Subcutaneous abdominal adipose tissue (tissue), 5 donors: ENCODE measurements around the gene EFNA3.

Experiments used
- H3K27ac ChIP-seq: one replicate; pipeline ENCODE4 v1.7.0; 2013; ENCODE audit warnings: low read depth, mild to moderate bottlenecking, inconsistent platforms, low read length, moderate library complexity
- H3K27me3 ChIP-seq, 5 donors: one replicate each; pipeline ENCODE4 v1.7.0; 2013; ENCODE audit warnings: low read length in 5 of 5, inconsistent platforms in 1 of 5; ENCODE audit not compliant: control insufficient read depth in 5 of 5, insufficient read depth in 4 of 5
- H3K36me3 ChIP-seq, 5 donors: one replicate each; pipeline ENCODE4 v1.7.0; 2013; ENCODE audit warnings: low read length in 5 of 5; ENCODE audit not compliant: control insufficient read depth in 5 of 5, insufficient read depth in 5 of 5
- H3K4me1 ChIP-seq, 5 donors: one replicate each; pipeline ENCODE4 v1.7.0; 2013; ENCODE audit warnings: low read length in 5 of 5, mild to moderate bottlenecking in 3 of 5, moderate library complexity in 1 of 5; ENCODE audit not compliant: control insufficient read depth in 5 of 5, insufficient read depth in 5 of 5
- H3K4me3 ChIP-seq, 5 donors: one replicate each; pipeline ENCODE4 v1.7.0; 2013; ENCODE audit warnings: low read length in 5 of 5, low read depth in 1 of 5
- H3K9ac ChIP-seq, 5 donors: one replicate each; pipeline ENCODE4 v1.7.0; 2013; ENCODE audit warnings: low read length in 5 of 5, mild to moderate bottlenecking in 4 of 5, moderate library complexity in 3 of 5
- H3K9me3 ChIP-seq, 5 donors: one replicate each; pipeline ENCODE4 v1.7.0; 2013; ENCODE audit warnings: low read length in 5 of 5; ENCODE audit not compliant: control insufficient read depth in 5 of 5
- donor health status: healthy.
- donor health status: healthy.
- donor health status: healthy.
- donor health status: healthy.
- donor health status: healthy.

Gene EFNA3

GRCh38 chr1:155093911-155094621, 15.4 kb downstream of the EFNA3 start:
- H3K9me3 ChIP-seq = no peaks in the 10 kb centered on the region
- H3K36me3 ChIP-seq = no peaks in the 10 kb centered on the region
- no peaks in the 10 kb centered on the region for H3K27me3 ChIP-seq
- H3K9ac ChIP-seq = peak overlapping the region in 2 of 5 donors; percentile 26 to 43
- H3K4me3 ChIP-seq = peak overlapping the region in 2 of 5 donors; percentile 11 to 18
- peak overlapping the region; percentile 6 for H3K27ac ChIP-seq
- peaks cover 10 to 27% (median 19%) of the 10 kb centered on the region in 5 donors for H3K4me1 ChIP-seq

- no peak overlapping the region for H3K9ac ChIP-seq
- H3K4me3 ChIP-seq = no peak overlapping the region
- peak overlapping the region; percentile 6 for H3K27ac ChIP-seq
These were observed 15.9 kb downstream of the EFNA3 start for GRCh38 chr1:155094622-155094948.

DNA sequence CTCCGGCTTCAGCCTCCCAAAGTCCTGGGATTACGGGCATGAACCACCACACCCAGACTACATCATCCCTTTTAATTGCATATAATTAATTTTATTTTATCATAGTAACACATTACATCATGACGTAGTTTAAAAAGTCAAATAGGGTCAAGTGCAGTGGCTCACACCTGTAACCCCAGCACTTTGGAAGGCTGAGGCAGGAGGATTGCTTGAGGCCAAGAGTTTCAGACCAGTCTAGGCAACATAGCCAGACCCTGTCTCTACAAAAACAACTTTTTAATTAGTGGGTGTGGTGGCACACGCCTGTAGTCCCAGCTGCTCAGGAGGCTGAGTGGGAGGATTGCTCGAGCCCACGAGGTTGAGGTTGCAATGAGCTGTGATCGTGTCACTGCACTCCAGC, 20.7 kb downstream of the EFNA3 start:
- H3K9ac ChIP-seq = no peak overlapping the region
- H3K9me3 ChIP-seq = no peaks in the 10 kb centered on the region
- H3K36me3 ChIP-seq = no peaks in the 10 kb centered on the region
- no peak overlapping the region for H3K4me3 ChIP-seq
- H3K27ac ChIP-seq = no peak overlapping the region
- H3K4me1 ChIP-seq = peaks cover 0 to 14% (median 9%) of the 10 kb centered on the region in 5 donors
- no peaks in the 10 kb centered on the region for H3K27me3 ChIP-seq

More at GRCh38 chr1:155094622-155094948, 15.9 kb downstream of the EFNA3 start:
- no peaks in the 10 kb centered on the region for H3K9me3 ChIP-seq
- H3K27me3 ChIP-seq = no peaks in the 10 kb centered on the region
- H3K36me3 ChIP-seq = no peaks in the 10 kb centered on the region
- peaks cover 10 to 27% (median 19%) of the 10 kb centered on the region in 5 donors for H3K4me1 ChIP-seq

DNA sequence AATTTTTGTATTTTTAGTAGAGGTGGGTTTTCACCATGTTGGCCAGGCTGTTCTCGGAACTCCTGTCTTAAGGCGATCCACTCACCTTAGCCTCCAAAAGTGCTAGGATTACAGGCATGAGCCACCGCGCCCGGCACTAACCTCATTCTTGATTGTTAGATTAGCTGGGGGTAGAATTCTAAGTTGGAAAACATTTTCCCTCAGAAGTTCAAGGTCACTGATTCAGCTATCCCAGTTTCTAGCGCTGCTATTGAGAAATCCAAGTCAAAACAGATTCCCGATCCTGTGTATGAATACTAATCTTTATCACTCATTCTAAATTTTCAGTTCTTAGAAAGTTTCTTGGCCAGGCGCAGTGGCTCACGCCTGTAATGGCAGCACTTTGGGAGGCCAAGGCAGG, 24.7 kb downstream of the EFNA3 start:
- no peaks in the 10 kb centered on the region for H3K36me3 ChIP-seq
- no peak overlapping the region for H3K27ac ChIP-seq
- H3K9me3 ChIP-seq = no peaks in the 10 kb centered on the region
- H3K9ac ChIP-seq = no peak overlapping the region
- H3K4me1 ChIP-seq = peaks cover 7 to 23% (median 20%) of the 10 kb centered on the region in 5 donors
- no peak overlapping the region for H3K4me3 ChIP-seq
- H3K27me3 ChIP-seq = no peaks in the 10 kb centered on the region

DNA sequence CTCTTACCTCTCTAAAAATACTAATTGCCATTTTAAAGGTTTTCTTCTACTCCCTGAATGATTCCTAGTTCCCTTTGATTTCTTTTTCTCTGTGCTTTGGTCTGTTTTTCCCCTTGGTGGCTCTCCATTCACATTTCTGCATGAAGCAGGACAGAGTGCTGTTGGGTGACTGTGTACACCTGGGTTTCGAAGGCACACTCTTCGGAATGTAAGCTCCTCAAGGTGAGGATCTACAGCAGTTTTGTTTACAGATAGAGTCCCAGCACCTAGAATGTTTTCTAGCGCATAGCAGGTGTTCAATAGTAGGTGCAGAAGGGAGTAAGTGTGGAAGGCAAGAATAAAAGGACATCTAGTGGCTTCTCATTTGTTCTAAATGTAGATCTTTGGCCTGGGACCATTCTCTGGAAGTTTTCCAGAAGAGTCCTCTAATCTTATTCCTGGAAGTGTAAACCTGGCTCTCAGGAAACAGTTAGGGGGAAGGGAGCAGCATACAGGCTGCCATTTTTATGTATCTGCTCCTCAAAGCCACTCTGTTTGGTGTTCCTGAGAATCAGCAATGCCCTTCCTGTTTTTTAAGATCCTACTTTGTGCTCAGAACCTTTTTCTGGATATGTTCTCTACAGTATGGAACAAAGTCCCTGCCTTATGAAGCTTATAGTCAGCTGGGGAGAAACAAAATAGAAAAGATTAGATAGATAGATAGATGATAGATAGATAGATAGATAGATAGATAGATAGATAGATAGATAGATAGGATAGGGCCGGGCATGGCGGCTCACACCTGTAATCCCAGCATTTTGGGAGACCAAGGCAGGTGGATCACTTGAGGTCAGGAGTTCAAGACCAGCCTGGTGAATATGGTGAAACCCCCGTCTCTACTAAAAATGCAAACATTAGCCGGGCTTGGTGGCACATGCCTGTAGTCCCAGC, 26.2 kb downstream of the EFNA3 start:
- H3K27ac ChIP-seq = peak overlapping the region; percentile 57
- H3K9me3 ChIP-seq = no peaks in the 10 kb centered on the region
- H3K27me3 ChIP-seq = no peaks in the 10 kb centered on the region
- peaks cover 7 to 23% (median 20%) of the 10 kb centered on the region in 5 donors for H3K4me1 ChIP-seq
- H3K4me3 ChIP-seq = peak overlapping the region in 1 of 5 donors; percentile 7
- H3K36me3 ChIP-seq = no peaks in the 10 kb centered on the region
- H3K9ac ChIP-seq = no peak overlapping the region

- Histone ChIP-seq H3K27me3 (no peaks in the 10 kb centered on the region), H3K4me3 (peak overlapping the region in 2 of 5 donors; percentile 7 to 26), H3K4me1 (peaks cover 7 to 23% (median 20%) of the 10 kb centered on the region in 5 donors), H3K27ac (peak overlapping the region; percentile 51), H3K9me3 (no peaks in the 10 kb centered on the region), H3K36me3 (no peaks in the 10 kb centered on the region), H3K9ac (no peak overlapping the region)
These were observed 27.0 kb downstream of the EFNA3 start for GRCh38 chr1:155105604-155106011.

DNA sequence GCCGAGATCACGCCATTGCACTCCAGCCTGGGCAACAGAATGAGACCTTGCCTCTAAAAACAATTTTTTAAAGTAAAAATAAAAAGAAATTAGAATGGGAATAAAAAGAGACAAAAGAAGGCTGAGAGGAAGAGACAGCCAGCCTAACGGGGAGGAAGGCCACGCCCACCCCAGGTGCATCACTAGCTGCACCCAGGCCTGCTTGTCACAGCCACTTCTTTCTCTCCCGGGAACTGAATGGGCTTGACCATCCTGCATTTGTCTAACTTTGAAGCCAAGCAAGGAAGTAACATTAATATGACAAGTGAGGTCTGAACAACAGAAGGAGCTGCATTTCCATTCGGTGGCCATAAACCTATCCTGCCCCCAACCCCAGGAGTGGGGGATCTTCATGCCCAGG, 28.2 kb downstream of the EFNA3 start:
- Histone ChIP-seq H3K9ac (no peak overlapping the region), H3K36me3 (no peaks in the 10 kb centered on the region), H3K9me3 (no peaks in the 10 kb centered on the region), H3K4me3 (no peak overlapping the region), H3K4me1 (peaks cover 7 to 23% (median 20%) of the 10 kb centered on the region in 5 donors), H3K27me3 (no peaks in the 10 kb centered on the region), H3K27ac (no peak overlapping the region)

- Histone ChIP-seq H3K27me3 (no peaks in the 10 kb centered on the region), H3K9ac (no peak overlapping the region), H3K36me3 (no peaks in the 10 kb centered on the region), H3K9me3 (no peaks in the 10 kb centered on the region), H3K27ac (no peak overlapping the region), H3K4me3 (no peak overlapping the region), H3K4me1 (peaks cover 7 to 18% (median 15%) of the 10 kb centered on the region in 5 donors)
These were observed 28.9 kb downstream of the EFNA3 start for GRCh38 chr1:155107309-155108264.

- H3K27me3 ChIP-seq = no peaks in the 10 kb centered on the region
- H3K4me3 ChIP-seq = no peak overlapping the region
- no peak overlapping the region for H3K9ac ChIP-seq
- no peak overlapping the region for H3K27ac ChIP-seq
- H3K9me3 ChIP-seq = no peaks in the 10 kb centered on the region
- peaks cover 7 to 16% (median 14%) of the 10 kb centered on the region in 5 donors for H3K4me1 ChIP-seq
- no peaks in the 10 kb centered on the region for H3K36me3 ChIP-seq
These were observed 29.7 kb downstream of the EFNA3 start for GRCh38 chr1:155108296-155108695.
